Transverse colon (tissue), 4 donors: ENCODE data around the gene TBC1D9. TPM values are rescaled to one million over a fixed set of nuclear protein-coding genes. Genes with fewer than 3 reads are reported as not detected.

Experiments
- DNase-seq: peaks from one replicate; pipeline ENCODE4 v3.0.0-alpha.2; 2019
- H3K27ac ChIP-seq, 4 donors: fragments of 200-600 bp; sonication (generic); 2 replicates each; pipeline ENCODE4 v1.5.1; 2016 to 2018; ENCODE audit warnings: inconsistent platforms in 4 of 4
- H3K27me3 ChIP-seq: fragments of 200-600 bp; sonication (generic); 2 replicates; pipeline ENCODE4 v1.5.1; 2017; ENCODE audit warnings: inconsistent platforms
- H3K36me3 ChIP-seq, 4 donors: fragments of 200-600 bp; sonication (generic); 2 replicates each; pipeline ENCODE4 v1.5.1; 2017 to 2019; ENCODE audit warnings: inconsistent platforms in 4 of 4
- H3K4me1 ChIP-seq, 4 donors: fragments of 200-600 bp; sonication (generic); 2 replicates each; pipeline ENCODE4 v1.5.1; 2017 to 2020; ENCODE audit warnings: inconsistent platforms in 4 of 4
- H3K4me3 ChIP-seq, 4 donors: fragments of 200-600 bp; sonication (generic); 1 replicate in 1 of 4; 2 replicates in 3 of 4; pipeline versions ENCODE4 v1.5.1 to v1.6.1; 2017 to 2019; ENCODE audit warnings: inconsistent platforms in 4 of 4
- H3K9me3 ChIP-seq, 2 donors: fragments of 200-600 bp; sonication (generic); 2 replicates each; pipeline ENCODE4 v1.5.1; 2017 to 2019; ENCODE audit warnings: inconsistent platforms in 2 of 2
- EP300 ChIP-seq: sonication (generic); formaldehyde crosslinking; IDR thresholded peaks from one replicate; pipeline ENCODE4 v1.6.1; 2017; ENCODE audit warnings: antibody characterized with exemption, low read depth
- POLR2A ChIP-seq: fragments of 450-650 bp; IDR thresholded peaks from one replicate; pipeline ENCODE4 v1.6.1; 2016; ENCODE audit warnings: antibody characterized with exemption, mild to moderate bottlenecking, moderate library complexity
- POLR2AphosphoS5 ChIP-seq, 3 donors: sonication (generic); formaldehyde crosslinking; IDR thresholded peaks; one replicate each; pipeline ENCODE4 v1.6.1; 2016; ENCODE audit warnings: antibody characterized with exemption in 3 of 3
- WGBS, 2 donors: methylation state at CpG; one replicate each; pipeline ENCODE4 v1.1.5; 2018; ENCODE audit warnings: low coverage in 1 of 2; 5-methylcytosine and 5-hydroxymethylcytosine counted together
- in situ Hi-C, 4 donors: fragments of 200-750 bp; cut with MboI; loops; one replicate each; pipeline versions ENCODE4 v1.15.0 to v1.15.1; 2017; ENCODE audit warnings: low sequenced_read_pairs in 3 of 4, low pct_ligation_motif_present in 1 of 4, low pct_unique_long_range_greater_than_20kb in 1 of 4
- intact Hi-C: fragments of 100-400 bp; cut with DNase I; formaldehyde crosslinking; loops from one replicate; pipeline ENCODE4 v1.15.1; 2023; ENCODE audit warnings: low total_unique reads
- total RNA-seq, 4 donors: library from RNA; depleted of rRNA; stranded (reverse); fragments of >200 nt; gene quantifications; one replicate each; pipeline ENCODE4 v1.1.0, GENCODE V29; 2016
- TF ChIP-seq, protein P1 (sequence below), 5 experiments: fragments of 200-600 bp in 3 of 5; fragments of 450-650 bp in 2 of 5; sonication (generic) in 3 of 5; IDR thresholded peaks; 1 replicate in 2 of 5; 2 replicates in 3 of 5; pipeline ENCODE4 v1.5.1; 2016 to 2017; ENCODE audit warnings: antibody characterized with exemption in 5 of 5, inconsistent platforms in 3 of 5, mild to moderate bottlenecking in 2 of 5, moderate library complexity in 1 of 5

The TBC1D9 gene
- total RNA-seq, 4 donors from 2014 or later, result 8.2 to 21.4 (median 16.3) TPM

DNA sequence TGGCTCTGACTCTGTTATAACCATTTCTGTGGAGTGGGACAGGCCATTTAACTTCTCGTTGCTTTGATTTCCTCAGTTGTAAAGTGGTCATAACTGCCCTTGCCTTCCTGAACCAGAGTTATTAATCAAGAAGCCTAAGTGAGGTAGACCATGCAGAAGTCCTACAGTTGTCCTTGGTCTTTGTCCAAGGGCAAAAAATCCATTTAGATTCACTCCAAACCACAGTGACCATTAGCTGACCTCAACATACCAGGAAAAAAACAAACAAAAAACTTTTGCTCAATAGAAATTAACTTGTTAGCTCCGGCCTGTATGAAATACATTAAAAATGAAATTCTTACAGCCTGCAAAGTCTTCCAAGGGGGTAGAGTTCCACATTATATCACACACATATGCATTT is 52.7 kb downstream of the TBC1D9 start:
- DNase-seq, result no peak
- Histone ChIP-seq H3K27ac (no peak overlapping the region), H3K9me3 (no peaks in the 10 kb centered on the region), H3K4me3 (no peak overlapping the region), H3K4me1 (peaks cover 0 to 5% (median 0%) of the 10 kb centered on the region in 4 donors), H3K36me3 (no peaks in the 10 kb centered on the region), H3K27me3 (no peaks in the 10 kb centered on the region)
- 84 to 100% methylated on average over 1 to 2 of the region's 2 CpGs for WGBS, 2 donors
- TF ChIP-seq POLR2AphosphoS5 (IDR thresholded peaks at IDR 0.05) (no peak), EP300 (no peak), POLR2A (no peak)
- TF ChIP-seq, protein P1, sequence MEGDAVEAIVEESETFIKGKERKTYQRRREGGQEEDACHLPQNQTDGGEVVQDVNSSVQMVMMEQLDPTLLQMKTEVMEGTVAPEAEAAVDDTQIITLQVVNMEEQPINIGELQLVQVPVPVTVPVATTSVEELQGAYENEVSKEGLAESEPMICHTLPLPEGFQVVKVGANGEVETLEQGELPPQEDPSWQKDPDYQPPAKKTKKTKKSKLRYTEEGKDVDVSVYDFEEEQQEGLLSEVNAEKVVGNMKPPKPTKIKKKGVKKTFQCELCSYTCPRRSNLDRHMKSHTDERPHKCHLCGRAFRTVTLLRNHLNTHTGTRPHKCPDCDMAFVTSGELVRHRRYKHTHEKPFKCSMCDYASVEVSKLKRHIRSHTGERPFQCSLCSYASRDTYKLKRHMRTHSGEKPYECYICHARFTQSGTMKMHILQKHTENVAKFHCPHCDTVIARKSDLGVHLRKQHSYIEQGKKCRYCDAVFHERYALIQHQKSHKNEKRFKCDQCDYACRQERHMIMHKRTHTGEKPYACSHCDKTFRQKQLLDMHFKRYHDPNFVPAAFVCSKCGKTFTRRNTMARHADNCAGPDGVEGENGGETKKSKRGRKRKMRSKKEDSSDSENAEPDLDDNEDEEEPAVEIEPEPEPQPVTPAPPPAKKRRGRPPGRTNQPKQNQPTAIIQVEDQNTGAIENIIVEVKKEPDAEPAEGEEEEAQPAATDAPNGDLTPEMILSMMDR (IDR thresholded peaks at IDR 0.05), result no peak
- intact Hi-C loops, result no loop called here
- in situ Hi-C loops, result no loop called here

DNA sequence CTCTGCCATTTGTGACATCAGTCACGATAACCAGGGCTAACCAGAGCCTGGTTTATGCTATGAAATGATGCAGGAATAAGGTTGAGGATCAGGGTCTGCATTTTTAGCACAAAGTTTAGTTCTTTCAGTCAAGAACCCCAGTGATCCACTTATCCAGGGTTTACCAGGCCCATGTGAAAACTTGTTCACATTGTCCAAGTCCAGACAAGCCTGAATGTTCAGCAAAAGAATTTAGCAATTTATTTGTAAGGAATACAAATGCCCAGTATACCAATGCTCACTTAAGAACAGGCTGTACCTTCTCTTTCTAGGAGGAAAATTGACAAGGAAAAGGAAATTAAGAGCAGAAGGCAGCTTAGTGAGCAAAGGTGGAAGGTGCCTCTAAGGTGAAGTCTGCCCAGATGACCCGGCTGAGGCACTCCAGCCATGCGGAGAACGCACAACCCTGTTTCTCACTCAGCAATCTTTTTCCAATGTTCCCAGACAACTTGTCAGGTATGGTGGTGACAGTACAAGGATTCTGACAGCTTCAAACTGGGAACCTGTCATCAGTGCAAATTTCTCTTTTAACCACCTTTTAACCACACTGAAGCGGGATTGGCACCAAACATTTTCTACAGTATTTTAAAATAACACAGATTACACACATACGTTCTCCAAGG is 54.0 kb downstream of the TBC1D9 start:
- no peak overlapping the region for H3K4me3 ChIP-seq
- no peak overlapping the region for H3K27ac ChIP-seq
- no peaks in the 10 kb centered on the region for H3K9me3 ChIP-seq
- no peaks in the 10 kb centered on the region for H3K27me3 ChIP-seq
- no peaks in the 10 kb centered on the region for H3K36me3 ChIP-seq
- intact Hi-C loops (no loop called here), in situ Hi-C loops (no loop called here)
- no peak for DNase-seq
- H3K4me1 ChIP-seq, result peaks cover 0 to 5% (median 0%) of the 10 kb centered on the region in 4 donors
- TF ChIP-seq EP300, result no peak
- TF ChIP-seq POLR2AphosphoS5 (IDR thresholded peaks at IDR 0.05), result no peak
- TF ChIP-seq, protein P1 (IDR thresholded peaks at IDR 0.05), result no peak
- no peak for TF ChIP-seq POLR2A
- WGBS, 2 donors, result 91 to 100% methylated on average over 1 to 6 of the region's 6 CpGs

- DNase-seq, result no peak
- no peak overlapping the region for H3K4me3 ChIP-seq
- intact Hi-C loops (no loop called here), in situ Hi-C loops (no loop called here)
- H3K27me3 ChIP-seq, result no peaks in the 10 kb centered on the region
- WGBS, 2 donors, result 91 to 100% methylated on average over 5 to 6 of the region's 6 CpGs
- peaks cover 0 to 5% (median 0%) of the 10 kb centered on the region in 4 donors for H3K4me1 ChIP-seq
- H3K9me3 ChIP-seq, result no peaks in the 10 kb centered on the region
- no peak for TF ChIP-seq POLR2A
- H3K27ac ChIP-seq, result no peak overlapping the region
- H3K36me3 ChIP-seq, result no peaks in the 10 kb centered on the region
These were observed 55.1 kb downstream of the TBC1D9 start for GRCh38 chr4:140701071-140701470.

- no peaks in the 10 kb centered on the region for H3K9me3 ChIP-seq
- H3K4me3 ChIP-seq, result no peak overlapping the region
- H3K36me3 ChIP-seq, result no peaks in the 10 kb centered on the region
- WGBS, 2 donors, result 63 to 76% methylated on average over 12 to 16 of the region's 16 CpGs
- H3K27ac ChIP-seq, result no peak overlapping the region
- no peak for TF ChIP-seq POLR2A
- TF ChIP-seq, protein P1 (IDR thresholded peaks at IDR 0.05), result no peak
- TF ChIP-seq EP300, result no peak
- no peak for TF ChIP-seq POLR2AphosphoS5 (IDR thresholded peaks at IDR 0.05)
- in situ Hi-C loops, result no loop called here
- intact Hi-C loops, result no loop called here
- DNase-seq, result peak; percentile 35
- no peaks in the 10 kb centered on the region for H3K4me1 ChIP-seq
- no peaks in the 10 kb centered on the region for H3K27me3 ChIP-seq
These were observed 58.2 kb downstream of the TBC1D9 start for GRCh38 chr4:140697709-140698560.
